GM23338 (cell line): Measurements from ENCODE around the gene PKHD1. TPM values are rescaled to one million over a fixed set of nuclear protein-coding genes. Genes with fewer than 3 reads are reported as not detected.

Source experiments
- ATAC-seq: fragments of 200-7000 bp; cut with Tn5 transposase; 3 replicates; pipeline ENCODE4 v1.9.1; 2020
- DNase-seq: peaks from one replicate; pipeline ENCODE4 v3.0.0-alpha.2; 2015; ENCODE audit warnings: low spot score
- H2AFZ ChIP-seq: fragments of 200-600 bp; sonication (generic); 2 replicates; pipeline ENCODE4 v1.8.0; 2016; ENCODE audit warnings: antibody characterized with exemption, mild to moderate bottlenecking, moderate library complexity
- H3F3A ChIP-seq: fragments of 200-600 bp; sonication (generic); replicated peaks from 2 replicates; pipeline ENCODE4 v1.8.0; 2017; ENCODE audit warnings: antibody characterized with exemption, mixed run types, low read depth
- H3K27ac ChIP-seq: fragments of 200-600 bp; sonication (generic); 2 replicates; pipeline ENCODE4 v1.6.1; 2016; ENCODE audit warnings: low read depth
- H3K27me3 ChIP-seq: fragments of 200-600 bp; sonication (generic); 2 replicates; pipeline ENCODE4 v1.8.0; 2016; ENCODE audit warnings: mild to moderate bottlenecking, mixed run types, moderate library complexity; ENCODE audit not compliant: insufficient read depth
- H3K36me3 ChIP-seq: fragments of 200-600 bp; sonication (generic); 2 replicates; pipeline ENCODE4 v1.8.0; 2016; ENCODE audit warnings: mild to moderate bottlenecking; ENCODE audit not compliant: insufficient read depth
- H3K4me1 ChIP-seq: fragments of 200-600 bp; sonication (generic); 2 replicates; pipeline ENCODE4 v1.8.0; 2016; ENCODE audit warnings: mild to moderate bottlenecking, moderate library complexity; ENCODE audit not compliant: insufficient read depth
- H3K4me2 ChIP-seq: fragments of 200-600 bp; sonication (generic); 2 replicates; pipeline ENCODE4 v1.7.1; 2017; ENCODE audit warnings: mixed run types
- H3K4me3 ChIP-seq: fragments of 200-600 bp; sonication (generic); 2 replicates; pipeline ENCODE4 v1.6.1; 2016; ENCODE audit warnings: mixed run types
- H3K79me2 ChIP-seq: fragments of 200-600 bp; sonication (generic); replicated peaks from 2 replicates; pipeline ENCODE4 v1.8.0; 2017; ENCODE audit warnings: mild to moderate bottlenecking; ENCODE audit not compliant: insufficient read depth
- H3K9me2 ChIP-seq: fragments of 200-600 bp; sonication (generic); 2 replicates; pipeline ENCODE4 v1.8.0; 2017; ENCODE audit not compliant: insufficient read depth
- H4K20me1 ChIP-seq: fragments of 200-600 bp; sonication (generic); replicated peaks from 2 replicates; pipeline ENCODE4 v1.8.0; 2017; ENCODE audit warnings: mild to moderate bottlenecking; ENCODE audit not compliant: insufficient read depth
- H3K27ac Mint-ChIP-seq: 2 replicates; pipeline ENCODE4 v1.8.0; 2020; ENCODE audit warnings: inconsistent platforms, mild to moderate bottlenecking, moderate library complexity, mixed read lengths
- H3K27me3 Mint-ChIP-seq: 3 replicates; pipeline ENCODE4 v1.8.0; 2022; ENCODE audit warnings: low read depth, mild to moderate bottlenecking, moderate library complexity, mixed read lengths, inconsistent platforms; ENCODE audit not compliant: insufficient read depth, poor library complexity
- H3K36me3 Mint-ChIP-seq: 3 replicates; pipeline ENCODE4 v1.8.0; 2021; ENCODE audit warnings: low read depth, mild to moderate bottlenecking, inconsistent platforms, moderate library complexity, mixed read lengths
- H3K4me1 Mint-ChIP-seq: 3 replicates; pipeline ENCODE4 v1.8.0; 2020; ENCODE audit warnings: mild to moderate bottlenecking, inconsistent platforms, mixed read lengths
- H3K4me3 Mint-ChIP-seq: 3 replicates; pipeline ENCODE4 v1.8.0; 2021; ENCODE audit warnings: moderate library complexity, mild to moderate bottlenecking, inconsistent platforms, mixed read lengths
- H3K9me3 Mint-ChIP-seq: 3 replicates; pipeline ENCODE4 v1.8.0; 2020; ENCODE audit warnings: moderate library complexity, mild to moderate bottlenecking, inconsistent platforms, mixed read lengths
- CTCF ChIP-seq, 2 experiments: fragments of 200-600 bp in 1 of 2; sonication (generic) in 1 of 2; conservative IDR thresholded peaks; 2 replicates each; pipeline versions ENCODE4 v1.5.1 to v1.6.1; 2016 to 2017; ENCODE audit warnings: antibody characterized with exemption in 2 of 2, low read depth in 2 of 2, mild to moderate bottlenecking in 2 of 2, moderate library complexity in 1 of 2
- EZH2 ChIP-seq: fragments of 200-600 bp; sonication (generic); IDR thresholded peaks from one replicate; pipeline ENCODE4 v1.8.0; 2017; ENCODE audit warnings: antibody characterized with exemption, mild to moderate bottlenecking, low read depth; ENCODE audit not compliant: unreplicated experiment
- EZH2phosphoT487 ChIP-seq: fragments of 200-600 bp; sonication (generic); IDR thresholded peaks from one replicate; pipeline ENCODE4 v1.8.1; 2018; ENCODE audit warnings: antibody characterized with exemption; ENCODE audit not compliant: unreplicated experiment
- JUNB ChIP-seq: IDR thresholded peaks from one replicate; pipeline ENCODE4 v1.6.1; 2016; ENCODE audit warnings: antibody characterized with exemption; ENCODE audit not compliant: unreplicated experiment
- POLR2AphosphoS5 ChIP-seq: IDR thresholded peaks from 2 replicates; pipeline ENCODE4 v1.6.1; 2016; ENCODE audit warnings: antibody characterized with exemption, low read depth
- STAT1 ChIP-seq: IDR thresholded peaks from one replicate; pipeline ENCODE4 v1.6.1; 2016; ENCODE audit warnings: antibody characterized with exemption; ENCODE audit not compliant: unreplicated experiment
- ZNF331 ChIP-seq: fragments of 250-450 bp; sonication (Bioruptor Pico); IDR thresholded peaks from 2 replicates; pipeline ENCODE4 v1.5.0; 2020; ENCODE audit warnings: low read depth, mild to moderate bottlenecking, moderate library complexity
- ZNF462 ChIP-seq: fragments of 250-450 bp; sonication (Bioruptor Pico); IDR thresholded peaks from 2 replicates; pipeline ENCODE4 v1.5.0; 2020; ENCODE audit warnings: mild to moderate bottlenecking, moderate library complexity
- polyA plus RNA-seq: library from polyadenylated mRNA; unstranded; fragments of >200 nt; fragmentation: Nextera tagmentation; extraction: Ambion mirVana; gene quantifications from 2 replicates; pipeline ENCODE4 v1.2.1, GENCODE V29; 2016
- total RNA-seq: library from RNA; depleted of rRNA; stranded (reverse); fragments of >200 nt; shearing (Covaris generic); gene quantifications from 2 replicates; pipeline ENCODE4 v1.2.3, GENCODE V29; 2014

The PKHD1 gene
- total and polyA plus RNA-seq, 2 experiments from 2014 or later, result 0.03 to 0.07 TPM

- TF ChIP-seq ZNF462 (CRISPR knock-in tag) (no peak), EZH2 (no peak), JUNB (no peak), EZH2phosphoT487 (no peak), POLR2AphosphoS5 (no peak), ZNF331 (no peak), STAT1 (no peak), CTCF (conservative IDR thresholded peaks at IDR 0.05; ENCODE audit: low read depth in 2 of 2) (no peak)
Observed at GRCh38 chr6:52014391-52014790, 73.0 kb downstream of the PKHD1 start (continued).

- Mint-ChIP-seq H3K36me3 (no peaks in the 10 kb centered on the region), H3K27me3 (peaks cover 6% of the 10 kb centered on the region), H3K4me1 (peaks cover 10% of the 10 kb centered on the region; the same call in 2 of the 3 replicates), H3K9me3 (no peaks in the 10 kb centered on the region), H3K27ac (no peak overlapping the region), H3K4me3 (no peak overlapping the region)
- H3K4me1 ChIP-seq, result peaks cover 15% of the 10 kb centered on the region
- DNase-seq (no peak), ATAC-seq (no peak)
- H4K20me1 ChIP-seq, result no peaks in the 10 kb centered on the region
- H3F3A ChIP-seq, result no peaks in the 10 kb centered on the region
- H3K27me3 ChIP-seq, result no peaks in the 10 kb centered on the region
- no peaks in the 10 kb centered on the region for H3K36me3 ChIP-seq
- H2AFZ ChIP-seq, result no peak overlapping the region
- H3K79me2 ChIP-seq, result no peaks in the 10 kb centered on the region
- no peak overlapping the region for H3K27ac ChIP-seq
- peaks cover 4% of the 10 kb centered on the region; the same call in 1 of the 2 replicates for H3K9me2 ChIP-seq
- no peak overlapping the region for H3K4me2 ChIP-seq
- H3K4me3 ChIP-seq, result no peak overlapping the region
- no peak for TF ChIP-seq STAT1
- TF ChIP-seq ZNF462 (CRISPR knock-in tag), result no peak
- TF ChIP-seq EZH2phosphoT487, result no peak
Observed at GRCh38 chr6:52013035-52013434, 74.4 kb downstream of the PKHD1 start.
